GM21367 (cell line): ENCODE data around the gene GUCY1A2.
"Not testable (repeated sequence)": the region's sequence is repeated elsewhere in the genome, so short reads cannot be mapped to it uniquely, and the experiment has no call there.

Experiments used
- ATAC-seq: cut with Tn5 transposase; IDR thresholded peaks from one replicate; pipeline ENCODE4 v1.9.1; 2021; ENCODE audit not compliant: unreplicated experiment

Gene GUCY1A2, protein sequence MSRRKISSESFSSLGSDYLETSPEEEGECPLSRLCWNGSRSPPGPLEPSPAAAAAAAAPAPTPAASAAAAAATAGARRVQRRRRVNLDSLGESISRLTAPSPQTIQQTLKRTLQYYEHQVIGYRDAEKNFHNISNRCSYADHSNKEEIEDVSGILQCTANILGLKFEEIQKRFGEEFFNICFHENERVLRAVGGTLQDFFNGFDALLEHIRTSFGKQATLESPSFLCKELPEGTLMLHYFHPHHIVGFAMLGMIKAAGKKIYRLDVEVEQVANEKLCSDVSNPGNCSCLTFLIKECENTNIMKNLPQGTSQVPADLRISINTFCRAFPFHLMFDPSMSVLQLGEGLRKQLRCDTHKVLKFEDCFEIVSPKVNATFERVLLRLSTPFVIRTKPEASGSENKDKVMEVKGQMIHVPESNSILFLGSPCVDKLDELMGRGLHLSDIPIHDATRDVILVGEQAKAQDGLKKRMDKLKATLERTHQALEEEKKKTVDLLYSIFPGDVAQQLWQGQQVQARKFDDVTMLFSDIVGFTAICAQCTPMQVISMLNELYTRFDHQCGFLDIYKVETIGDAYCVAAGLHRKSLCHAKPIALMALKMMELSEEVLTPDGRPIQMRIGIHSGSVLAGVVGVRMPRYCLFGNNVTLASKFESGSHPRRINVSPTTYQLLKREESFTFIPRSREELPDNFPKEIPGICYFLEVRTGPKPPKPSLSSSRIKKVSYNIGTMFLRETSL

GRCh38 chr11:107018219-107018901, at the start of gene GUCY1A2:
GUCY1A2 (minus strand) TSS chr11:107018476; CDS start chr11:107018055, 421 bp downstream.
- peak; percentile 17 for ATAC-seq

GRCh38 chr11:107054391-107054790, 36.1 kb upstream of the GUCY1A2 start:
- no peak for ATAC-seq

DNA sequence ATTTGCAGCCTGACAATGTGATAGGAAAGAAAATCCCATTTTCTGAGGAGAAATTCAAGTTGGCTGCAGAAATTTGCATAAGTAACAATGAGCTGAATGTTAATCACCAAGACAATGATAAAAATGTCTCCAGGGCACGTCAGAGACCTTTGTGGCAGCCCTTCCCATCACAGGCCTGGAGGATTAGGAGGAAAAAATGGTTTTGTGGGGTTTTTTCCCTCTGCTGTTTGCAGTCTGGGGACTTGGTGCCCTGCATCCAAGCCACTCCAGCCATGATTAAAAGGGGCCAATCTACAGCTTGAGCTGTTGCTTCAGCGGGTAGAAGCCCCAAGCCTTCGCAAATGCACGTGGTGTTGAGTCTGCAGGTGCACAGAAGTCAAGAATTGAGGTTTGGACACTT, 33.1 kb upstream of the GUCY1A2 start:
- not testable (repeated sequence) for ATAC-seq

GRCh38 chr11:107050899-107051298, 32.6 kb upstream of the GUCY1A2 start:
- ATAC-seq: not testable (repeated sequence)

DNA sequence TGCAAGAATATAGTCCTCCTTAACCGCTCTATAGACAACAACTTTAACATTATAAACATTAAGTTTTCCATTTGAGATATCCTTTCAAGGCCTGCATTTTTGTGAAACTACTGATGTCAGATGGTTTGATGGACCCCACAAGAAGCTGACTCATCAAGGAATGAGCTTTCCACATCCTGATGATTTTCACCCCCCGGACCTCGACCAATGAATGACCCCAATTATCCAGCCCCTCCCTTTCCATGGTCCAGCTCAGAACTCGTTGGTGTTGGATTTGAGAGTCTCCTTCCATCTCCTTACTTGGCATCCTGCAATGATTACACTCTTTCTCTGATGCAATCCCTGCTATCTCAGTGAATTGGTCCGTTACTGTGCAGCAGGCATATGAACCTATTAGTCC, 31.8 kb upstream of the GUCY1A2 start:
- ATAC-seq: no peak

DNA sequence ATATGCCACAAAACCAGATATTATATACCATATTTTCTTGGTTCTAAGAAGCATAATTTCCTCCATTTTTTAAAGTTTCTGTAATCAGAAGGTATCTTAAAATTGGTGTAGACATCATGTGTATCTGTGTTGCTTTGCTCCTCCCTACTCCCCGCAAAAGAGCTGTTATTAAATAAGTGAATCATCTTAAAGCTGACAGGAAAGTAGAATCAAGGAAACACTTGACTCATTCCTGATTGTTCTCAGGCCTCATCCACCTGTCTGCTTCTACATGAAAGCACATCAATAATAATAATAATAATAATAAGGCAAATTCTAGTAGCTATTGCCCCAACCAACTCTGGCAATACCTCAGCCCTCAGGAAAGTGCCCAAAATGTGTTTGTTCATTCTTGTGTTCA, 26.2 kb upstream of the GUCY1A2 start:
- no peak for ATAC-seq

DNA sequence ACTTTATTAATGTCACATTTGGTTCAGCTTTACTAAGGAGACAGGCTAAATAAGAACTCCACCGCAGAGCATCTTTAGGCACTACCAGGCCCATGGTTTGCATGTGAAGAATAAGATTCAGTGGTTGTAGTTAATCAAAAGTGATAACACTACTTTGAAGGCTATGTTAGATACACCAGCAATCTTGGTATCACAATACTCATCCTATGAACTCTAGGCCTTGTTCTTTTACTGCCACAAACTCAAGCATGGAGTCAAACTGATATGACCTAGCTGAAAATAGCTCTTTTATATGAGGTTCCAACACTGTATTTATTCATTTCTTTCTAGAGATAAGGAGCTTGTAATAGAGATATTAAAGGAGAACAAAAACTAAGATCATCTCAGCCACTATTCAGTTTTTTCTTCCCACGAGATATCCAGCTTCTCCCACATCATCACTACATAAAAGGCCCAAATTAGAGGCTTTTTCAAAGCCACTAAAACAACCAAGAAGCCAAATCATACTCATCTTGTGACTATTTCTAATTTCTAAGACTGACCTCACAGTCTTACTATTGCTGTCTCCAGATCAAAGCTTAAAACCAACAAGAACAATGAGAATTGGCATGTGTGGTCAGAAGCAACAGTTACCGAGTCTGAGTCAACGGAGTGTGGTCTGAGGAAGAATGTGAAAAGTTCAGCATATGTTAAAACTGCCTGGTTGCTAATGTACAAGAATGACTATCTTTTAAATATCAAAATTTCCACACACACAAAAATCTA, 25.1 kb upstream of the GUCY1A2 start:
- peak; percentile 54 for ATAC-seq

DNA sequence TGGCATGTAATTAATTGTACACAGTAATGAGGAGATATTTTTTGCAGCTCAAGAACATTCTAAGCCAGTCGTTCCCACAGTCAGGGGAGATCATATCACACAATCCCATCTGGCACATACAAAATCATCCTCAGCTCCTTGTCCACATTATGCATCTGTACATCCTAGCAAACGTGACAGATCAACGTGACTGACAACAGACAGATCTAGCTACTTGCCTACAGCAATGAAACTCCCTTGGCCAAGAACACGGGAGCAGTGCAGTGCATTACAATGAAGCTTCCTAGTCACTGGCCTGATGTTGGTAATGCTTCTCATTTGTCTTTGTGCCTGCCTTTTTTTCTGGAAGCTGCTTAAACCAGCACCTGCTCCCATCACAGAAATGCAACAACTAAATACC, 24.5 kb upstream of the GUCY1A2 start:
- ATAC-seq: no peak

DNA sequence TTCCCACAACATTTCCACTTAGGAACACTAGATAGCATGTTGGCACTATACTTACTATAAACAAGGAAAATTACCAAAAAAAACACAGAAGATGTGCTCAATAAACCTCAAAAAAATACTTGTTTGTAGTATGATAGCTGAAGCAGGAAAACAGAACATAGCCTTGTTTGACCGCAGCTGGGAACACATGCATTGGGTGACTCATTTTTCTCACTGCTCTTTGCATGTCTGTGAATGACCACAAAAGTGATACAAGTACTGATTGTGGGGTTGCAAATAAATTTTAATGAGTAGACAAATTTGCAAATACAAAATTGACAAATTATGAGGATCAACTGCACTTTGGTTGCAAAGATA, 22.8 kb upstream of the GUCY1A2 start:
- ATAC-seq: no peak

GRCh38 chr11:107040433-107041087, 22.3 kb upstream of the GUCY1A2 start:
- ATAC-seq: no peak

DNA sequence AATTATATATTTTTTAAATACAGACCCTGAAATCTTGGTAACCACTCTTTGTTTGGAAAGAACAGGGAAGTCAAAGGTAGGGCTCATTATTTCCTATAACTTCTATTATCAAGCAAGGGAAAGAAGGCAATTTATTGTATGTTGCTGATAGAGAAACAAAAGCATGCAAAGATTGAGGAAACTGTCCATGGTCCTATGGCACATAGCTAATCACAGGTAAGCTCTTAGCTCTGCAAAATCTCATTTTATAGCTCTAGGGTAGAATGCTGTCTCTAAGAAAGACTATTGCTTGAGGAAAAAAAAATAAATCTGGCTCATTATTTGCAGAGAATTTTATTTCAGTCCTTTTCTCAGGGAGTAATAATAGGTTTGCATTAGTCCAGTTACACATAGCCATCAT, 7.4 kb upstream of the GUCY1A2 start:
- no peak for ATAC-seq

DNA sequence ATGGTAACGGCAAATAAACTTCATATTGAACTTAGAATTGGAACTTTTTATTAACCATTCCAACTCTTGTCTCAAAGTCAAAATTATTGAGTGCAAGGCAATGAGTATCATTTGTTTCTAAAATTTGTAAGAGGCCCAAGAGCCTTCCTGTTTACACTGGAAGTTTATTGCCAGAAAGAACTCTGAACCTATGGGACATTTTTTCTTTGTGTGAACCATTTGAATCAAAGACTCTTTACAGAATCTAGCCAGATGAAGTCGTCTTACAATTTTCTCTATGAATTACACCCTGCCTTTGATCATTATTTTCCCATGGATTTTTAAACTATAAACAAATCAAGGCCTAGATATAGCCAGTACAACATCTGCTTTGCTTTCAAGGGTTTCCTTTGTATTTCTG, 2.3 kb upstream of the GUCY1A2 start:
- ATAC-seq: no peak

- no peak for ATAC-seq
Observed at GRCh38 chr11:107018902-107019493, 722 bp upstream of the GUCY1A2 start.

- peak; percentile 75 for ATAC-seq
Observed at GRCh38 chr11:107017433-107018218, 650 bp downstream of the GUCY1A2 start.

- ATAC-seq: no peak
Observed at GRCh38 chr11:107017104-107017432, 1.2 kb downstream of the GUCY1A2 start.

DNA sequence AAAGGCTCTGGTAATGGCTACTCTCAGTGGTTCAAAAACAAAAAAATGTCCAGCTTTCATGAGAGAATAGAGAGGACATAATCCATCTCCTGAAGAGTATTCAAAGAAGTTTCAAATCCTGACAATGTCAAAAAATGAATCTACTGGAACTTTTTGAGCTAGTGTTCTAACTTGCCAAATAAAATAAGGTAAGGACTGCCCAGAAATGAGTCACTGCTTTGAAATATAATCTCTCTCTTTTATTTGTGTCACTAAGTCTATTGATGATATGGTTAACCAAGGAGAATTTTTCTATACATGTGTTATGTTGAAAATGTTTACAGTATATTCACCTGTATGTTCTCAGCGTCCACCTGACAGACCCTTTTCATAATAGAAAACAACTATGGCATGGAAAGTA, 3.4 kb downstream of the GUCY1A2 start:
- ATAC-seq: no peak

- ATAC-seq: no peak
Observed at GRCh38 chr11:107011977-107012376, 6.3 kb downstream of the GUCY1A2 start.

DNA sequence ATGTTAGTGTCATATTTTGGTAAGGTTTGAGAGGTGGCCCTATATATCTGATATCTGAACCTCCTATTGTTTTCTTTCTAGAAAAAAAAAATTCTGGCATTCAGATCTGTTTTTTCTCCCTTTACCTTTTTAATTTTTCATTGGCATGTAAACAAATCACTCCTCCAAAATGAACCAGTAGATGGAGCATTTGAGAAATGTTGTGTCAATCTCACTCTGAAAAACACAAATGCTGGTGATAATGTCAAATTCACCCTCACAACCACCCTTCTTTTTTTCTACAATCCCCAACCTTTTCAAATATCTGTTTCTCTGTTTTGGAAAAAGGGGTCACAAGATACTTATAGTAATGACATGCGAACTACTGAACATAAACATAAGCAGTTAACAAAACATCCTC, 9.1 kb downstream of the GUCY1A2 start:
- no peak for ATAC-seq

DNA sequence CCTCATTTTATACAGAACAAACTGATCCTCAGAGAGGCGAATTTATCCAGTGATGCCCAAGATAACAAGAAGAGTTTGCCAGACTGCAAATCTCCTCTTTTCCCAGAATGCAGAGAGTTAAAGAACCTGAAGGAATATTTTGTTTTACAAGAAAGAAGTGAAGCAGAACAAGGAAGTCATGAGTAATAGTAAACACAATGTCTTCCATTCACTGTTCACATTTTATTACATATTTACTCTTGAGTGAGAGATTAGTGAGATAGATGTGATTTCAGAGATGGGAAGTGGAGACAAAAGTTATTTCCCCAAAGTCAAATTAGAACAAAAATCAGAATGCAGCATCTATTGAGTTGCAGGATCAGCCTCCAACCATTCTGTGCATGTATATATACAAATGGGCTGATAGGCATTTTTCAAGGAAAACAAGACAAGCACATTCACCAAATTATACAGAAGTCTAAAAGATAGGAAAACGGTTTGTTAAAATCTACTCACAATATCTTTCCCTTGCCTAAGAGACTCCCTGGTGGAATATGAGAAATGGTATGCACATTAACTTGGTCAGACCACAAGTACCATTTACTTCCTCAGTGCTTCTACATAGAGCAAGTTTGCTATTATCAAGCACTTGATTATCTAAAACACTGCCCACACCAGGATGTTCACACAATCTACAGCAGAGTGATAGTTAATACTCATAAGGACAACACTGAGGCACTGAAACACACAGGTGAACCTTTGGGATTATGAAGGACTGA, 12.0 kb downstream of the GUCY1A2 start:
- no peak for ATAC-seq
